GM21576 (cell line): ENCODE data around the gene FAM117A.
A peak's percentile ranks its signal among the peaks of the same experiment; 100 is the strongest.
"Not testable (repeated sequence)": the region's sequence is repeated elsewhere in the genome, so short reads cannot be mapped to it uniquely, and the experiment has no call there.

Experiments
- ATAC-seq: cut with Tn5 transposase; IDR thresholded peaks from one replicate; pipeline ENCODE4 v1.9.1; 2021; ENCODE audit warnings: mild to moderate bottlenecking, moderate library complexity; ENCODE audit not compliant: unreplicated experiment

The FAM117A gene

GRCh38 chr17:49741692-49742076 is 22.2 kb downstream of the FAM117A start:
- ATAC-seq: no peak

GRCh38 chr17:49741009-49741691 is 22.8 kb downstream of the FAM117A start:
- no peak for ATAC-seq

GRCh38 chr17:49739641-49740271 is 24.2 kb downstream of the FAM117A start:
- peak; percentile 46 for ATAC-seq

GRCh38 chr17:49738456-49739163 is 25.3 kb downstream of the FAM117A start:
- ATAC-seq: no peak

GRCh38 chr17:49734515-49735490 is 29.1 kb downstream of the FAM117A start:
- ATAC-seq: no peak

- no peak for ATAC-seq
Measured at GRCh38 chr17:49731435-49731831, 32.5 kb downstream of the FAM117A start.

- ATAC-seq: no peak
Measured at GRCh38 chr17:49730785-49731434, 33.0 kb downstream of the FAM117A start.

GRCh38 chr17:49730078-49730784 is 33.7 kb downstream of the FAM117A start:
- ATAC-seq: no peak

GRCh38 chr17:49729069-49729468 is 34.9 kb downstream of the FAM117A start:
- no peak for ATAC-seq

- no peak for ATAC-seq
Measured at GRCh38 chr17:49728425-49728824, 35.5 kb downstream of the FAM117A start.

GRCh38 chr17:49727380-49727779 is 36.6 kb downstream of the FAM117A start:
- ATAC-seq: no peak

- no peak for ATAC-seq
Measured at GRCh38 chr17:49725452-49726130, 38.3 kb downstream of the FAM117A start.

- ATAC-seq: not testable (repeated sequence)
Measured at GRCh38 chr17:49724552-49724951, 39.4 kb downstream of the FAM117A start.

- ATAC-seq: no peak
Measured at GRCh38 chr17:49723423-49723822, 40.5 kb downstream of the FAM117A start.

- no peak for ATAC-seq
Measured at GRCh38 chr17:49722066-49722465, 41.9 kb downstream of the FAM117A start.

- ATAC-seq: no peak
Measured at GRCh38 chr17:49717371-49717861, 46.5 kb downstream of the FAM117A start.

- no peak for ATAC-seq
Measured at GRCh38 chr17:49716668-49717364, 47.1 kb downstream of the FAM117A start.

GRCh38 chr17:49715717-49716279 is 48.1 kb downstream of the FAM117A start:
- no peak for ATAC-seq
